Measurements from ENCODE around the gene FDXR. TPM values are rescaled to one million over a fixed set of nuclear protein-coding genes. Genes with fewer than 3 reads are reported as not detected.

Gene FDXR
- total RNA-seq, 1 experiment from 2014 or later, result 18.2 TPM

DNA sequence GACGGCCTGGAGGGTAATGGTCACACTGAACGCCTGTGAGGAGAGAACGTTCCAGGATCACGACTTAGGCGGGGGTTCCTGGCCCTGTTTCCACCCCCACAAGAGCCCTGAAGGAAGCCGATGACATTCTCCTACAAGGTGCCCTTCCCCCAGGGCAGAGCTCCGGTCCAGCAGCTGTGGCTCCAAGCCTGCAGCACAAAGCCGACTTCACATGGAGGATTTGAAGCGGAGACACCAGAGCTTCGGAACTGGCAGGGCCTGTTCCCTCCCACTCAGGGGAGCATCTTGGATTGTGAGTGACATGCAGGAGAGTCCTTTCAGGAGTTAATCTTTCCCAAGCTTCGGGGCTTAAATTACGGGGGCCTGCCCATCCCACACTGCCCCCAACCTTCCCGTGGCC lies 15.7 kb upstream of the FDXR start:
- Histone ChIP-seq H3K9me2 (ENCODE audit: insufficient read depth) (no peaks in the 10 kb centered on the region), H3K27ac (no peak overlapping the region), H2AFZ (no peak overlapping the region), H3K9me3 (ENCODE audit: insufficient read depth, low read depth) (no peaks in the 10 kb centered on the region), H3K4me1 (replicated peaks; ENCODE audit: insufficient read depth) (no peaks in the 10 kb centered on the region), H3K4me2 (no peak overlapping the region), H3K36me3 (ENCODE audit: low read depth) (no peaks in the 10 kb centered on the region), H3K4me3 (no peak overlapping the region), H3K27me3 (ENCODE audit: insufficient read depth, low read depth) (peaks cover 15% of the 10 kb centered on the region; the same call in 1 of the 2 replicates), H3K79me2 (ENCODE audit: low read depth) (no peaks in the 10 kb centered on the region), H4K20me1 (ENCODE audit: insufficient read depth) (no peaks in the 10 kb centered on the region), H3F3A (ENCODE audit: insufficient read depth, low read depth) (no peaks in the 10 kb centered on the region)
- BruUV-seq (replicated peaks), result no TSS peak
- POLR2A ChIA-PET (ENCODE audit: unreplicated experiment), result no interaction called here
- no peak for DNase-seq
- CTCF ChIA-PET, result interaction anchor here (0.5 to 1.0 kb wide), 3 partner anchors 9 to 17 kb away, joined by 3 read pairs; no protein-coding TSS in a partner anchor
- TF ChIP-seq, protein P1, sequence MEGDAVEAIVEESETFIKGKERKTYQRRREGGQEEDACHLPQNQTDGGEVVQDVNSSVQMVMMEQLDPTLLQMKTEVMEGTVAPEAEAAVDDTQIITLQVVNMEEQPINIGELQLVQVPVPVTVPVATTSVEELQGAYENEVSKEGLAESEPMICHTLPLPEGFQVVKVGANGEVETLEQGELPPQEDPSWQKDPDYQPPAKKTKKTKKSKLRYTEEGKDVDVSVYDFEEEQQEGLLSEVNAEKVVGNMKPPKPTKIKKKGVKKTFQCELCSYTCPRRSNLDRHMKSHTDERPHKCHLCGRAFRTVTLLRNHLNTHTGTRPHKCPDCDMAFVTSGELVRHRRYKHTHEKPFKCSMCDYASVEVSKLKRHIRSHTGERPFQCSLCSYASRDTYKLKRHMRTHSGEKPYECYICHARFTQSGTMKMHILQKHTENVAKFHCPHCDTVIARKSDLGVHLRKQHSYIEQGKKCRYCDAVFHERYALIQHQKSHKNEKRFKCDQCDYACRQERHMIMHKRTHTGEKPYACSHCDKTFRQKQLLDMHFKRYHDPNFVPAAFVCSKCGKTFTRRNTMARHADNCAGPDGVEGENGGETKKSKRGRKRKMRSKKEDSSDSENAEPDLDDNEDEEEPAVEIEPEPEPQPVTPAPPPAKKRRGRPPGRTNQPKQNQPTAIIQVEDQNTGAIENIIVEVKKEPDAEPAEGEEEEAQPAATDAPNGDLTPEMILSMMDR (conservative IDR thresholded peaks at IDR 0.05), result no peak
- TF ChIP-seq EZH2 (IDR thresholded peaks at IDR 0.05; ENCODE audit: low read depth), result no peak
- intact Hi-C loops (cut with micrococcal nuclease; ENCODE audit: unreplicated experiment), result no loop called here

DNA sequence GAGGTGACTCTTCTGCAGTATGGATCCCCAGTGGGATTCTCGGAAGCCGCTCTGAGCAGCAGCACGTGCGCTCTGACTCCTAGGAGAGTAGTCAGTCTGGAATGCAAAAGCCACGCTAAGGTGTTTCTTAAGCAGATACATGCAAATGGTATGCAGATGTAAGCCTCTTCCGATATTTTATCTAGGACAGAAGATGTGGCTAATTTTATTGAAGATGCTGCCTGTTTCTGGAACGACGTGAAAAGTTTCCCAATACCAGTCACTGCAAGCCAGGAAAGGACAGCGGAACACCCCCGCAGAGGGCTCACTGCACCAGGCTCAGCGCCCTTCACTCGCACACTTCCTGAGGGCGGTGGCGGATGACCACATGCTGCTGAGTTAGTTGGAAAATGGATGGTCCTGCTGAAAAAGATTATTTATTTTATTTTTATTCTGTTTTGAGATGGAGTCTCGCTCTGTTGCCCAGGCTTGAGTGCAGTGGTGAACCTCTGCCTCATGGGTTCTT lies 10.5 kb upstream of the FDXR start:
- no peaks in the 10 kb centered on the region for H3K9me2 ChIP-seq (ENCODE audit: insufficient read depth)
- ChIA-PET CTCF (no interaction called here), POLR2A (ENCODE audit: unreplicated experiment) (no interaction called here)
- no peaks in the 10 kb centered on the region for H3K36me3 ChIP-seq (ENCODE audit: low read depth)
- no peak overlapping the region for H3K4me3 ChIP-seq
- H3K27me3 ChIP-seq (ENCODE audit: insufficient read depth, low read depth), result no peaks in the 10 kb centered on the region; the same call in 1 of the 2 replicates
- TF ChIP-seq EZH2 (IDR thresholded peaks at IDR 0.05; ENCODE audit: low read depth), result no peak
- no peak overlapping the region for H2AFZ ChIP-seq
- no peaks in the 10 kb centered on the region for H3K9me3 ChIP-seq (ENCODE audit: insufficient read depth, low read depth)
- no peak overlapping the region for H3K27ac ChIP-seq
- no peak overlapping the region for H3K4me2 ChIP-seq
- H3K79me2 ChIP-seq (ENCODE audit: low read depth), result no peaks in the 10 kb centered on the region
- intact Hi-C loops (cut with micrococcal nuclease; ENCODE audit: unreplicated experiment), result no loop called here
- BruUV-seq (replicated peaks), result no TSS peak
- H4K20me1 ChIP-seq (ENCODE audit: insufficient read depth), result no peaks in the 10 kb centered on the region
- DNase-seq, result no peak
- H3K4me1 ChIP-seq (replicated peaks; ENCODE audit: insufficient read depth), result peaks cover 4% of the 10 kb centered on the region
- 0 out of 2 replicates have a peak, but pooled peaks cover 4% of the 10 kb centered on the region for H3F3A ChIP-seq (ENCODE audit: insufficient read depth, low read depth)

DNA sequence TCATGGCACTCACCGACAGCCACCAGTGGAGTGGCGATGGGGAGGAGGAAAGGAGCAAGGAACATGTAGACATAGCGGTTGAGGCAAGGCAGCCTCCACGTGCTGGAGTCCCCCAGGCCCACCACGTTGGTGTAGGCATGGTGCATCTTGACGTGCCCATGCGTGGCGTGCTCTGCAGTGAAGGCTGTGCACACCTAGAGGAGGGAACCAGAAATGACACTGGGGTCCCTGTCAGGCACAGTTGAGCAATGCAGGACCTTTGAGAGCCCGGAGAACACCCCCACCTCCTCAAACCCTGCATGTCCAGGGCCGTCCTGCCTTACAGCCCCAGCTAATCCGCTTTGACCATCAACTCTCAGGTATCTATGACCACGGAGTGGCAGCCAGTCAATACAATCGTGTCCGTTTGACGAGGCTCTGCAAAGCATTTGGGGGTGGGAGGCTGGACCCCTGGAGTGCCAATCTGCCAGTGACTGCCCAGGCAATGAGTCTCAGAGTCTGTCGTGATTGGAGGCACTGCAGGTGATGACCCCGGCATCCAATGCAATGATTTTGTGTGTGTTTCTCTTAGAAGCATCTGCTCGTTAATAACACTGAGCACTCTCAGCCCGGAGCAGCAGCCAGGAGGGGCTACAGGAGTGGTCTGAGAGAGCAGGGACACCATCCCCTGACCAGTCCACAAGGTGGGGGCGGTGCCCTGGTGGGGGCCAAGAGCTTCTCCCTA lies 9.9 kb upstream of the FDXR start:
- TF ChIP-seq, protein P1 (conservative IDR thresholded peaks at IDR 0.05), result no peak
- no peak for TF ChIP-seq EZH2 (IDR thresholded peaks at IDR 0.05; ENCODE audit: low read depth)
- CTCF ChIA-PET, result no interaction called here
- H3K9me2 ChIP-seq (ENCODE audit: insufficient read depth), result no peaks in the 10 kb centered on the region
- no peak overlapping the region for H3K27ac ChIP-seq
- peaks cover 10% of the 10 kb centered on the region for H3K4me1 ChIP-seq (replicated peaks; ENCODE audit: insufficient read depth)
- H3K4me2 ChIP-seq, result no peak overlapping the region
- no peaks in the 10 kb centered on the region for H3K27me3 ChIP-seq (ENCODE audit: insufficient read depth, low read depth)
- no TSS peak for BruUV-seq (replicated peaks)
- no peak overlapping the region for H3K4me3 ChIP-seq
- no peaks in the 10 kb centered on the region for H4K20me1 ChIP-seq (ENCODE audit: insufficient read depth)
- H3K79me2 ChIP-seq (ENCODE audit: low read depth), result no peaks in the 10 kb centered on the region
- intact Hi-C loops (cut with micrococcal nuclease; ENCODE audit: unreplicated experiment), result no loop called here
- no peaks in the 10 kb centered on the region for H3K9me3 ChIP-seq (ENCODE audit: insufficient read depth, low read depth)
- H3K36me3 ChIP-seq (ENCODE audit: low read depth), result no peaks in the 10 kb centered on the region
- no peak for DNase-seq
- H3F3A ChIP-seq (ENCODE audit: insufficient read depth, low read depth), result 0 out of 2 replicates have a peak, but pooled peaks cover 4% of the 10 kb centered on the region
- no peak overlapping the region for H2AFZ ChIP-seq
- POLR2A ChIA-PET (ENCODE audit: unreplicated experiment), result no interaction called here

All from PC-9 (cell line).